ENCODE measurements around the gene EEF1G.
"Not testable (repeated sequence)": the region's sequence is repeated elsewhere in the genome, so short reads cannot be mapped to it uniquely, and the experiment has no call there.

EEF1G gene

GRCh38 chr11:62553839-62554361 is 19.8 kb downstream of the EEF1G start:
- DNase-seq, result no peak

DNA sequence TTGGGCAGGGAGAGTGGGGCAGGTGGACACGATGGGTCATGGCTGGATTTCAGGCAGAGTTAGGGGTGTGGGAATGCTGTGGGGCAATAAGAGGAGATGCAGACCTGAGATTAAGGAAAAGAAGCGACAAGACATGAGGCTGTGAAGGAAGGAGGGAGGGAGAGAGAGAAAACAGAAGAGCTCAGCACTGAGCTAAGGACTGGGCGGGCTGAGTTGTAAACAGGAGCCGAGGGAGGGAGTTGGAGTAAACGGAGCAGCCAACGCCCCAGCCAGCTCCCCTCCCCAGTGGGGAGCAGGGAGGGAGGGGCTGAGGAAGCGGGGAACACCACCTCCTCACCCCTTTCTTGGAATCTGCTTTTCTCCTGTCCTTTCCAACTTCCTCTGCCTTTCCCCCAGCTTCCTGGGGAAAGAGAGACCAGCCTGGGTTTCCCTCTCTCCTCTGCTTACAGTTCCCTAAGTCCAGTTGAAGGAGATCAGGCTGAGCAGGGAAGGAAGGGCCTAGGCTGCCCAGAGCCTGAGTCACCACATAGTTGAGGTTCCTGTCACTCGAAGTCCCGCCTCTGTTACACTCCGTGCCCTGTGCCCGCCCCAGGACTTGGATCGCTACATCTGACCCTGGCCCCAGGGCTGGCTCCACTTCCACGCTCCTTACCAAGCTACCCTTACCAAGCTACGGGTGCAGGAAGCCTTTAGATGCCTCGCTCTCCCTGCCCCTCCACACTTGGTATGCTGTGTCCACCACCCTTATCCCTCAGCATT is 20.4 kb downstream of the EEF1G start:
- no peak for DNase-seq

DNA sequence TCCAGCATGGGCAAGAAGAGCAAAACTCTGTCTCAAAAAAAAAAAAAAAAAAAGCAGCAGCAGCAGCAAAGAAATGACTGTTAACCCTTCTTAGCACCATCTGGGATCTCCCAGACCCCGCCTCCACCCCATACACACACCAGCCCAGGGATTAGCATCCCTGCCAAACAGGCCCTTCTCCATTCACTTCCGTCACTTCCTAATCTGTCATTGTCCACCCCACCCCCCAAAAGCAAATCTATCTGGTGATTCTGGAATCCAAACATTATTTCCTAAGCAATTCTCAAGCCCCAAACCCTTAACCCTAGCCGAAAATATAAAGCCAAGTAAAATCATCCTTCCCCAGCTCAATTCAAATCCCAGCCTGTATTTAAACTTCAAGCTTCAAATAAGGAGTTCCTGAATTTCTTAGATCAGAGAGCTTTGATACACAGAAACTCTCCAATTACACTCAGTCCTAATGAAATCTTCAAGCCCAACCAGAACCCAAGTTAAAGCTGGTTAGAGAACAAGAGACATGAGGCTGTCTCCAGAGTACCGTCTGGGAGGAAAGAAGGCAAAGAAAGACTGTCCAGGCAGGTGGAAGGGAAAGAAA is 21.1 kb downstream of the EEF1G start:
- DNase-seq, result no peak

DNA sequence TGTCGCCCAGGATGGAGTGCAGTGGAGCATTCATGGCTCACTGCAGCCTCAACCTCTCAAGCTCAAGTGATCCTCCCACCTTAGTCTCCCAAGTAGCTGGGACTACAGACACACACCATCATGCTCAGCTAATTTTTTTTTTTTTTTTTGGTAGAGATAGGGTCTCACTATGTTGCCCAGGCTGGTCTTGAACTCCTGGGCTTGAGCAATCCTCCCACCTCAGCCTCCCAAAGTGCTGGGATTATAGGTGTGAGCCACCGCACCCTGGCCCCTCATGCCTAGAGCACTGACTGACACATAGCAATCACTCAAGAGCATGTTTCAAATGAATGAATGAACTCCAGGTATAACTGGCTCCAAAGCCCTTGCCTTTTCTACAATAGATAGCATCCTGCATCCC is 23.2 kb downstream of the EEF1G start:
- not testable (repeated sequence) for DNase-seq

GRCh38 chr11:62548545-62549335 is 25.0 kb downstream of the EEF1G start:
- DNase-seq, result no peak

DNA sequence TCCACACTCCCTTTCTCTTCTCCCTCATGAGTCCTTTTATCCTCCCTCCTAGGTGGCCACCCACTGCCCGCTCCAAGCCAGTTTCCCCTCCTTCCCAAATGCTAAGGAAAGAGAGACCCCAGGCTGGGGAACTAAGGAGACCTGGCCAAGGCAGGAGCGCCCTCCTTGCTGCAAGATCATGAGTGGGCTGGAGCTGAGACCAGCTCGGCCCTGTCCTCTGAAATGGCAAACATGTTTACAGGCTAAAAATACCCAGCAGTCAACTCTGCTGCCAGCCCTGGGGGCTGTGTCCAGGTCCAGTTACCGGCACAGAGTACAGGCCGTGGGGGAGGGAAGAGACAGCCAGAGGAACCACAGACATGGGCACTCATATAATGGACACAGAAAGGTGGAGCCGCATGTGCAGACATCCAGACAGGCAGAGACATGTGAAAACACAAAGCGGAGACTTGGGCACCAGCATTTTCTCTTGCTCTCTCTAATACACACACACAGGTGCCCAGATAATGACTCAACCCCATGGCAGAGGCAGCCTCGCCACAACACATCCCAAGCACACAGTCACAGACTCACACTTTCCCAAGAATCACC is 25.9 kb downstream of the EEF1G start:
- DNase-seq, result no peak

DNA sequence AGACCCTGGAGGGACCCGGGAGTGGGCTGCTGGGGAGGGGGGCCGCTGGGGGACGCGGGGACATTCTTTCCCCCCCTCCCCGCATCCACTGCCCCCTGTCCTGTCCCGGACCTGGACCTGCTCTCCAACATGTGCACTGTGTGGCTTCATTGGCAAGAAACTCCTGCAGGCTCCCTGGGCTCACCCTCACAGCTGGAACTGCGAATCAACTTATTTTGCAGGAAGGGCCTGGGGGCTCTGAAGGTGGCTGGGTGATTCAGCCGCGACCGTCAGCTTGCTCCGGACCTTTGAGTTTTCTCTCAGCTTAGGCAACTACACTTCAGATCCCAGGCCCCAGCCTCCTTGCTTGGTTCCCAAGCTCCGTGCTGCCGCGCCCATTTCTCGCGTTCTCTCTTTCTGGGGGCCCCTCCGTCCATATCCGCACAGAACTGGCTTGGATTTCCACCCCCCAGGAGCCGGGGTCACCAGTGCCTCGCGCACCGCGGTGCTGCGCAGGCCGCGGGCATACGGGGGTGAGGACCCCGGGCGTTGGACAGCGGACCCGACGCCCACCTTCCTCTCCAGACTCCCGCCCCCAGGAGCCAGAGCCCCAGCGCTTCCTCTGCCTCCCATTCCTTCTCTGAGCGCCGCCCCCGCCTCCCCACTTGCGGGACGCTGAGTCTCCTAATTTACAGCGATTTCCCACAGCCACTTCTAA is 26.6 kb downstream of the EEF1G start:
- DNase-seq, result no peak

DNA sequence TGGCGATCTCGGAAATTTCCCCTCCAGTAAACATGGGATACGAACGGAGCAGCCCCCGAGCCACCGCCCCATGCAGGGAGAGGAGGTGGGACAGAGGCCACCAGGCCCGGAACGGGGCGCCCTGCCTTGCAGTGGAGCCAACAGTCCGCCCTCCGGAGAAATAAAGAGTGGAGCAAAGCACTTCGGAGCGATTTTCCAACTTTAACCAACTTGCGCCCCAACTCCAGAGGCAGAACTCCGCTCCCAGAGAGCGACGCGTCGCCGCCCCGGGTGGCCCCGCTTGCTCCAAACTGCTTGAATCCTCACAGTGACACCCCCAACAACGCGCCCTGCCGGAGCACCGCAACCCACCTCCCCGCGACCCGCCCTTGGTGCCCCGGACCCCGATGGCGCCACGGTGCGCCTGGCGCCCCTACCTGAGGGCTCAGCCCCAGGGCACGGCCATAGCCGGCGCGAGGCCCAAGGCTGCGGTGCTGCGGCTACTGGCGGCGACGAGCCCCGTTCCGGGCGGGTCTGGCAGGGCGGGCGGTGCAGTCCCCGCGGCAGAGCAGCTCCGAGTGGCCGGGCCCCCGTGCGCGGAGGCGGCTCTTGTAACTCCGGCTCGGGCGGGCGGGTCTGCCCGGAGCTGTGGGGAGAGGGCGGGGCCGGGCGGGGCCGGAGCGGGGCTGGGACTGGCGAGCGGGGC is 27.3 kb downstream of the EEF1G start, which contains the start of gene AHNAK:
Gene AHNAK (minus strand): TSS at position 563 of the 685 bp plus-strand sequence. CDS start 10,708 bp downstream, outside the sequence.
- DNase-seq, result peak; percentile 22

DNA sequence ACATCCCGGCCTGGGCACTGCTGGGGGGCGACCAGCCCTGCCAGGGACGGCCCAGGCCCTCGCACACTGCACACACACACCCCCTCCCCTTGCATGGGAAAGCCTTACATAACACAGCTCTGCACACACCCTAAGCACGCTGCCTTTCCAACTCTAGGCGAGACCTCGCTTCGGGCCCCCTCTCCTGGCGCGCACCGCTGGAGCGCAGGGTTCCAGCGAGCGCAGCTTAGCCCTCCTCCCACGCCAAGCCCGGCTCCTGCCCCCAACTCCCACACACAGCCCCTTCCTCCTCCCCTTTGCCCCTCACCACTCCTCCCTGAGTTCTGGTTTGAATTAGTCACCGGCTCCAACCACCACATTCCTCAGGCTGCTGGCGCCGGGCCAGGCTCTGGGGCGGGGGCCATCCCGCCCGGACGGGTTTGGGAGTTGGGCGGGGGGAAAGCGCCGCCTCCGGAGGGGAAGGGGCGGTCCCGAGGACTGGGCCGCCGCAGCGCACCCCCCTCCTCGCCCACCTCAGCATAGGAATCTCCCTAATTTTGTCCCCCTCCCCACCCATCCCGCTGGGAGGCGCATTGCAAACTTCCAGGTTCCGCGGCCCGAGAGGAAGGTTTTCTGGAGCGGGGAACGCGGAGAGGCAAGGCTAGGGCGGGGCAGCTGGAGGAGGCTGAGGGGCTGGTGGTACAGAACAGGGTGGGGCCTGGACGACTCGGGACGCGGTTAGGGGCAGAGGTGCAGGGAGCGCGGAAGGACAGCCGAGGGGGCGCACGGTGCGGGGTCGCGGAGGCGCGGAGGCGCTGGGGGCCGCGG is 28.1 kb downstream of the EEF1G start:
- DNase-seq, result peak; percentile 33

- DNase-seq, result no peak
These were observed 28.9 kb downstream of the EEF1G start for GRCh38 chr11:62544581-62545436.

DNA sequence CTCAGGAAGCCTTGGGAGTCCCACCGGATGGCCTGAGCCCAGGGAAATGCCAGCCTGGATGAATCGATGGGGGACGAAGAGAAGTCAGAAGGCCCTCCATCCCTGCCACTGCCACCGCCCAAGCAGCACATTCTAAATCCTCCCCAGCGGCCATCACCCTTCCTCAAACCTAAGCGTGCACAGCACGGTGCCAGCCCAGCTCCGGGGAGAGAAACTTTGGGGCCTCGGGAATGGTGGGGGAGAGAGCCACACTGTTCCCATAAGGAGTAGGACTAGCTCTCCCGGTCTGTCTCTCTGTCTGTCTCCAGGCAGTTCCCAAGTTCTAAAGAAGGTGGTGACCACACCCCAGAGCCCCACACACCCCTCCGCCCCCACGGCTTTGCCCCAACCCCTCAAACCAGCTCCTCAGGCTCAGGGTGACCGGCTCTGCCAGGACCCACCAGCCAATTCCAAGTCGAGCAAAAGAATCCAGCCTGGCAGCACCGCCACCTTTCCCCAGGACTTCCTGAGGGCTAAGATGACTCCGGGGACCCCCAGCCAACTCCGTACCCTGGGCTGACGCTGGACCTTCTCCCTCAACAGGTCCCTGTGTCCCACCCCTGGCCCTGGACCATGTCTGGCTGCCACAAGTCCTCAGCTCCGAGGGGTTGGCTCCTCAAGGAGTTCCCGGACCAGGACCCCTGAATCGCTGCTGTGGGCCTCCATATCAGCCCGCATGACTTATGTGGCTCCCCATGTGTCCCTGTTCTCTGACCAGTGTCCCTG is 29.8 kb downstream of the EEF1G start:
- DNase-seq, result no peak

GRCh38 chr11:62542750-62543567 is 30.7 kb downstream of the EEF1G start:
- DNase-seq, result peak; percentile 75

DNA sequence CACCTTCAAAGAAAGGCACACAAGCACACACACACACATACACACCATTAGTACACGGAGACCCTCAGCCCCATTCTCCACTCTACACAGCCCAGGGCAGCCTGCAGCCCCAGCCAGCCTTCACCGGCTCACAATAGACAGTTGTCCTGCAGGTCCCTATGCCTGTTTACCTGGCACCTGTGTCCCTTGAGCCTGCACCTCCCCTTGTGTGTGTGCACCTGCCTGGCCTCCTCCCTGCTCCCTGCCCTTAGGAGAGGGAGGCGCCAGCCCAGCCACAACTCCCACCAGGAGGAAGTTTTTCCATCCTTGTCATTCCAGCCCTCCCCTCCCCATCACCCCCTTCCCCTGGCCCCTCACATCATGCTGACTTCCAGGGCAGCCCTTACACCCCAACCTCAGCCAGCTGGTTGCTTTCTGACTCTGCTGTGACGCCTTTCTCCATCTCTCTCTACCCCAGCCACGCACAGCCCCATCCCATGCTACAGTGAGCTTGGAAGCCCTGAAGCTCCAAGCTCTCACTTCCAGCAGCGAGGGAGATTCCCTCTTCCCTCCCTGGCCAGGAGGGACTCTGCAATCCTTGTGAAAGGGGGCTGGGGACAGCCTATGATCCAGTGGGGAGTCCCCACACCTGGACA is 31.5 kb downstream of the EEF1G start:
- no peak for DNase-seq

- DNase-seq, result no peak
These were observed 32.6 kb downstream of the EEF1G start for GRCh38 chr11:62540804-62541701.

- no peak for DNase-seq
These were observed 34.3 kb downstream of the EEF1G start for GRCh38 chr11:62539238-62539925.
